RWPE2 (cell line): ENCODE results near the gene ANXA2.

Source experiments
- ATAC-seq: fragments of 200-7000 bp; cut with Tn5 transposase; 3 replicates; pipeline ENCODE4 v1.9.1; 2021; ENCODE audit warnings: low read depth
- DNase-seq: peaks from one replicate; pipeline ENCODE4 v3.0.0-alpha.2; 2020; ENCODE audit warnings: low spot score
- H3K27ac ChIP-seq: fragments of 450-650 bp; 2 replicates; pipeline ENCODE4 v1.5.1; 2017; ENCODE audit warnings: mild to moderate bottlenecking; ENCODE audit not compliant: poor library complexity, severe bottlenecking
- H3K27me3 ChIP-seq: fragments of 250-450 bp; sonication (Bioruptor Pico); 2 replicates; pipeline ENCODE4 v1.5.1; 2021; ENCODE audit warnings: mild to moderate bottlenecking, moderate library complexity; ENCODE audit not compliant: insufficient read depth, poor library complexity, severe bottlenecking
- H3K36me3 ChIP-seq: fragments of 250-450 bp; sonication (Bioruptor Pico); 2 replicates; pipeline ENCODE4 v1.5.1; 2020; ENCODE audit warnings: low read depth, mild to moderate bottlenecking, moderate library complexity
- H3K4me1 ChIP-seq: fragments of 250-450 bp; sonication (Bioruptor Pico); 2 replicates; pipeline ENCODE4 v1.5.1; 2021; ENCODE audit warnings: mild to moderate bottlenecking, moderate library complexity; ENCODE audit not compliant: insufficient read depth, poor library complexity, severe bottlenecking
- H3K4me3 ChIP-seq: fragments of 250-450 bp; sonication (Bioruptor Pico); 2 replicates; pipeline ENCODE4 v1.5.1; 2021; ENCODE audit warnings: mild to moderate bottlenecking, moderate library complexity; ENCODE audit not compliant: severe bottlenecking
- H3K9me3 ChIP-seq: fragments of 250-450 bp; sonication (Bioruptor Pico); 2 replicates; pipeline ENCODE4 v1.5.1; 2021; ENCODE audit warnings: mild to moderate bottlenecking, moderate library complexity; ENCODE audit not compliant: severe bottlenecking
- TF ChIP-seq, protein P1 (sequence below): fragments of 450-650 bp; IDR thresholded peaks from one replicate; pipeline ENCODE4 v1.5.1; 2017; ENCODE audit warnings: mild to moderate bottlenecking, moderate library complexity; ENCODE audit not compliant: poor library complexity, severe bottlenecking

Gene ANXA2

DNA sequence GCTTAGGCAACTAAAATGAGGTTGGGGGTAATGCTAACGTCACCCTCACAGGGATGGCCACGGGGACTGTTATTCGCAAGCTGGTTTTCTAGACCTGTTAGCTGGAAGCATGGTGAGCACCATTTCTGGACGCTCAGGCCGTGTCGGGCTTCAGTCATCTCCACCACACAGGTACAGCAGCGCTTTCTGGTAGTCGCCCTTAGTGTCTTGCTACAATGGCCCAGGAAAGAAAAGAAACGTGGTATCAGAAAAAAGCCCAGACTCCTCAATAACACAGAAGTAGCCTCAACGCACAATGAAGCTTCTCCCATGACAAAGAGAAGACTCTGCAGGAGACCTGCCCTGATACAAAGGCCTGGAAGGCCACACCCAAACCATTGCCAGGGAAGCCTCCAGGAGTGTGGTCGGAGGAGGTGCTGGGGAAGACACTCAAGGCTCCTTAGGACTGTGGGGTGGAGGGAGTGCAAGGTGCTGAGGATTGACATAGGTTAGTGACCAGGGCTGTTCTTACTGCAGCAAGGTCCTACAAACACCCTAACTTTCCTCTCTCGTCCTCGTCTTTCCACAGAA is 50.2 kb downstream of the ANXA2 start:
- Histone ChIP-seq H3K27me3 (no peaks in the 10 kb centered on the region), H3K4me3 (no peak overlapping the region), H3K4me1 (no peaks in the 10 kb centered on the region), H3K27ac (peak overlapping the region; percentile 32), H3K36me3 (peaks cover 64% of the 10 kb centered on the region), H3K9me3 (no peaks in the 10 kb centered on the region)
- ATAC-seq, result no peak
- DNase-seq, result no peak
- TF ChIP-seq, protein P1, sequence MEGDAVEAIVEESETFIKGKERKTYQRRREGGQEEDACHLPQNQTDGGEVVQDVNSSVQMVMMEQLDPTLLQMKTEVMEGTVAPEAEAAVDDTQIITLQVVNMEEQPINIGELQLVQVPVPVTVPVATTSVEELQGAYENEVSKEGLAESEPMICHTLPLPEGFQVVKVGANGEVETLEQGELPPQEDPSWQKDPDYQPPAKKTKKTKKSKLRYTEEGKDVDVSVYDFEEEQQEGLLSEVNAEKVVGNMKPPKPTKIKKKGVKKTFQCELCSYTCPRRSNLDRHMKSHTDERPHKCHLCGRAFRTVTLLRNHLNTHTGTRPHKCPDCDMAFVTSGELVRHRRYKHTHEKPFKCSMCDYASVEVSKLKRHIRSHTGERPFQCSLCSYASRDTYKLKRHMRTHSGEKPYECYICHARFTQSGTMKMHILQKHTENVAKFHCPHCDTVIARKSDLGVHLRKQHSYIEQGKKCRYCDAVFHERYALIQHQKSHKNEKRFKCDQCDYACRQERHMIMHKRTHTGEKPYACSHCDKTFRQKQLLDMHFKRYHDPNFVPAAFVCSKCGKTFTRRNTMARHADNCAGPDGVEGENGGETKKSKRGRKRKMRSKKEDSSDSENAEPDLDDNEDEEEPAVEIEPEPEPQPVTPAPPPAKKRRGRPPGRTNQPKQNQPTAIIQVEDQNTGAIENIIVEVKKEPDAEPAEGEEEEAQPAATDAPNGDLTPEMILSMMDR, result no peak

DNA sequence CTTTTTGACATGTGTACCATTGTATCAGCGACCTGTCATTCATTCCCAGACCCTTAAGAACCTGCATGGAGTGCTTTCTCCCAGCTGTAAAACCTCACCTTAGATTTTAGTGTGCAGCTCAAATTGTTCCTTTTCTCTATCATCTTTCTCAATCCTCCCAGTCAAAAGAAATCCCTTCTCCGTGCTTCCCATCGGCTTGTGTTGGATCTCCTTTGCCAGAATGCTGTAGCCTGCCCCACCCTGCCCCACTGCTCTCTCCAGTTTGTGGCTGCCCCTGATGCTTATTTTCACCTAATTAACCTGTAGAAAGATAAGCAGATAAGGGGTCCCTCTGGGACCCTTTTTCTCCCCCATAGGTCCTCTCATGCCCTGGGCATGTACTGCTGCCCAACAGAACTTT is 51.1 kb downstream of the ANXA2 start:
- ATAC-seq (no peak), DNase-seq (no peak)
- Histone ChIP-seq H3K4me1 (no peaks in the 10 kb centered on the region), H3K27ac (peak overlapping the region; percentile 32), H3K4me3 (no peak overlapping the region), H3K27me3 (no peaks in the 10 kb centered on the region), H3K36me3 (peaks cover 55% of the 10 kb centered on the region), H3K9me3 (no peaks in the 10 kb centered on the region)
- TF ChIP-seq, protein P1, result no peak

DNA sequence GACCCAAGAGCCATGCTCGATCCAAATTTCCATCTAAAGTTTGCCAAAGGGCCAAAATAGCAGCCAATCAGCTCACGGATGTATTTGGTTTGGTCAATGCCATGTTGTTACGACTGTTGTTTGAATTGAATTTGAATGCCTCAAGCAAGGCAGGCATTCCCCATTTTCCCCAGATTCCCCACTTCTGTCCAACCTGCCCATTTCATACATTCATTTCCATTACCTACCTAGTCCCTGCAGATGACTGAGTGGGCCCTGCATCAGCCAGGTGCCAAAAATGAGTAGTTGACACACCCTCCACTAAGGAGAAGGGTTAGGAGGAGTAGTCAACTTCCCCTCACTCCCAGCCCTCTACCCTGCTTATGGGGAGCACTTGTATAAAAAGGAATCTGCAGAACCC is 51.7 kb downstream of the ANXA2 start:
- no peaks in the 10 kb centered on the region for H3K27me3 ChIP-seq
- TF ChIP-seq, protein P1, result no peak
- H3K4me3 ChIP-seq, result no peak overlapping the region
- H3K27ac ChIP-seq, result peak overlapping the region; percentile 32
- H3K36me3 ChIP-seq, result peaks cover 49% of the 10 kb centered on the region
- ATAC-seq (peak; percentile 5; the same call in 2 of the 3 replicates), DNase-seq (no peak)
- no peaks in the 10 kb centered on the region for H3K4me1 ChIP-seq
- no peaks in the 10 kb centered on the region for H3K9me3 ChIP-seq

DNA sequence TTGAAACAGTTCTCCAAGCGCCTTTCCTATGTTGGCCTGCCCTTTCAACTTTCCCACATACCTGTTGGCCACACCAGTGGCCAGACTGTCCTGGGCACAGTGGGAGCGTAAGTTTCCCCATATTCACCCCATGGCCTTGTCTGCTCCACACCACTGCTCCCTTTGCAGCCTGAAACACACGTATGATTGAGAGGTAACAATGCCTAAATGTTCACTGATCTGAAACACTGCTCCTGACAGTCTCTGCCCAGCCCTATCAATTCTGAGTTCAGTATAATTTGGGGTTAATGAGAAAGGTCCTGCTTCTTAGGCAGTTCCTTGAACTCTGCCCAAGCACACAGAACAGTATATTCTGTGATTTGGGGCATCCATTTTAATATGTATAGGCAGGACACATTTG is 52.2 kb downstream of the ANXA2 start:
- TF ChIP-seq, protein P1, result no peak
- Histone ChIP-seq H3K27me3 (no peaks in the 10 kb centered on the region), H3K4me1 (no peaks in the 10 kb centered on the region), H3K9me3 (no peaks in the 10 kb centered on the region), H3K36me3 (peaks cover 44% of the 10 kb centered on the region), H3K27ac (peak overlapping the region; percentile 32), H3K4me3 (no peak overlapping the region)
- ATAC-seq (peak; percentile 9), DNase-seq (no peak)

DNA sequence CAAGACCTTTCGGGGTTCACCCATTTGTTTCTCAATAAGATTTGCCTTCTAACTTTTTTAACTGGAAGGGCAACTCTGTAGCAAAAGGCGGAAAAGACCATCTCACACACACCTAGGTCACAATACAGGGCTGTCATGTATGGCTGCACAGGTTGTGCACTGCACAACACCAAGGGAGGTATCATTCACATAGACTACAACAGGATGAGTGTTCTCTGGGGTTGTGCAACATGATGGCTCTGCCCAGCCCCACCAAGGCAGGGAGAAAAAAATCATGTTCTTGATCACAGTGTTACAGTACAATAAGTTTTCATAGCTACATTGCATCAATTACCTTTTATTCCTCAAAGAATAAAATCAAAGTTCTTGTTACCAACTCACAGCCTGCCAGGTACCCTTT is 52.8 kb downstream of the ANXA2 start:
- TF ChIP-seq, protein P1, result no peak
- DNase-seq (no peak), ATAC-seq (peak; percentile 35)
- H3K27ac ChIP-seq, result peak overlapping the region; percentile 32
- H3K9me3 ChIP-seq, result no peaks in the 10 kb centered on the region
- no peaks in the 10 kb centered on the region for H3K27me3 ChIP-seq
- no peaks in the 10 kb centered on the region for H3K4me1 ChIP-seq
- no peak overlapping the region for H3K4me3 ChIP-seq
- peaks cover 39% of the 10 kb centered on the region for H3K36me3 ChIP-seq
